T-helper 17 cell (primary cell): Measurements from ENCODE around the gene ZNF628. TPM values are rescaled to one million over a fixed set of nuclear protein-coding genes. Genes with fewer than 3 reads are reported as not detected.
A peak's percentile ranks its signal among the peaks of the same experiment; 100 is the strongest.
"Not testable (repeated sequence)": the region's sequence is repeated elsewhere in the genome, so short reads cannot be mapped to it uniquely, and the experiment has no call there.

Source experiments
- ATAC-seq: fragments of 150-1000 bp; cut with Tn5 transposase; 2 replicates; pipeline ENCODE4 v1.10.0; 2021; ENCODE audit warnings: mild to moderate bottlenecking, moderate library complexity
- DNase-seq, 3 donors: peaks; one replicate each; pipeline versions ENCODE4 v3.0.0 to v3.0.0-alpha.2; 2020 to 2021
- H3K9me3 ChIP-seq: one replicate; pipeline ENCODE4 v1.7.0; 2013; ENCODE audit warnings: low read length, mild to moderate bottlenecking; ENCODE audit not compliant: control insufficient read depth, poor library complexity, severe bottlenecking
- H3K27ac Mint-ChIP-seq: one replicate; pipeline ENCODE4 v1.8.0; 2022; ENCODE audit warnings: mild to moderate bottlenecking, moderate library complexity, mixed read lengths
- H3K27me3 Mint-ChIP-seq: one replicate; pipeline ENCODE4 v1.8.0; 2022; ENCODE audit warnings: mixed read lengths
- H3K36me3 Mint-ChIP-seq: one replicate; pipeline ENCODE4 v1.8.0; 2022; ENCODE audit warnings: low read depth, mixed read lengths
- H3K4me1 Mint-ChIP-seq: one replicate; pipeline ENCODE4 v1.8.0; 2022; ENCODE audit warnings: mild to moderate bottlenecking, mixed read lengths
- H3K4me3 Mint-ChIP-seq: one replicate; pipeline ENCODE4 v1.8.0; 2022; ENCODE audit warnings: mild to moderate bottlenecking, moderate library complexity, mixed read lengths
- total RNA-seq, 4 donors: library from RNA in 2 of 4; stranded (reverse) in 2 of 4; gene quantifications; one replicate each; pipeline ENCODE4 v1.2.3 and lab custom pipeline; 2022 to 2026

Gene ZNF628
- total RNA-seq, 2 donors from 2014 or later, result 19.4 to 25.5 TPM

GRCh38 chr19:55442372-55442961 is 34.0 kb upstream of the ZNF628 start:
- ATAC-seq, result peak; percentile 74
- Mint-ChIP-seq H3K4me3 (peak overlapping the region; percentile 68), H3K4me1 (peaks cover 19% of the 10 kb centered on the region), H3K27me3 (peaks cover 58% of the 10 kb centered on the region), H3K27ac (no peak overlapping the region), H3K36me3 (peaks cover 9% of the 10 kb centered on the region)
- no peaks in the 10 kb centered on the region for H3K9me3 ChIP-seq
- no peak for DNase-seq

- no peaks in the 10 kb centered on the region for H3K9me3 ChIP-seq
- Mint-ChIP-seq H3K27me3 (peaks cover 58% of the 10 kb centered on the region), H3K4me1 (peaks cover 19% of the 10 kb centered on the region), H3K27ac (no peak within 1 kb of the TSS), H3K4me3 (peak within 1 kb of the TSS; percentile 68), H3K36me3 (peaks cover 9% of the 10 kb centered on the region)
- ATAC-seq (no peak), DNase-seq (no peak)
These were observed 33.2 kb upstream of the ZNF628 start, which contains the start of gene SHISA7 for GRCh38 chr19:55443045-55443823. Gene SHISA7 (minus strand): TSS chr19:55443300. CDS start chr19:55442863, 437 bp downstream.

GRCh38 chr19:55443824-55444480 is 32.5 kb upstream of the ZNF628 start:
- Mint-ChIP-seq H3K27me3 (peaks cover 50% of the 10 kb centered on the region), H3K4me1 (peaks cover 19% of the 10 kb centered on the region), H3K36me3 (peaks cover 9% of the 10 kb centered on the region), H3K27ac (no peak overlapping the region), H3K4me3 (peak overlapping the region; percentile 68)
- no peaks in the 10 kb centered on the region for H3K9me3 ChIP-seq
- ATAC-seq (no peak), DNase-seq (no peak)

- no peaks in the 10 kb centered on the region for H3K9me3 ChIP-seq
- no peak for DNase-seq
- Mint-ChIP-seq H3K36me3 (peaks cover 8% of the 10 kb centered on the region), H3K4me3 (no peak overlapping the region), H3K27ac (no peak overlapping the region), H3K27me3 (peaks cover 44% of the 10 kb centered on the region), H3K4me1 (peaks cover 19% of the 10 kb centered on the region)
- no peak for ATAC-seq
These were observed 31.8 kb upstream of the ZNF628 start for GRCh38 chr19:55444646-55445045.

- peaks cover 19% of the 10 kb centered on the region for H3K4me1 Mint-ChIP-seq
These were observed 30.4 kb upstream of the ZNF628 start for GRCh38 chr19:55446060-55446459.

GRCh38 chr19:55447421-55448174 is 28.8 kb upstream of the ZNF628 start:
- Mint-ChIP-seq H3K27ac (no peak overlapping the region), H3K27me3 (peaks cover 24% of the 10 kb centered on the region), H3K4me3 (no peak overlapping the region), H3K4me1 (peaks cover 16% of the 10 kb centered on the region), H3K36me3 (peaks cover 4% of the 10 kb centered on the region)
- no peak for DNase-seq
- peak; percentile 30 for ATAC-seq
- H3K9me3 ChIP-seq, result no peaks in the 10 kb centered on the region

More at GRCh38 chr19:55446060-55446459, 30.4 kb upstream of the ZNF628 start:
- DNase-seq (no peak), ATAC-seq (no peak)
- Mint-ChIP-seq H3K27ac (no peak overlapping the region), H3K27me3 (peaks cover 31% of the 10 kb centered on the region), H3K36me3 (peaks cover 8% of the 10 kb centered on the region), H3K4me3 (no peak overlapping the region)
- H3K9me3 ChIP-seq, result no peaks in the 10 kb centered on the region

GRCh38 chr19:55448175-55448490 is 28.3 kb upstream of the ZNF628 start:
- not testable (repeated sequence) for H3K9me3 ChIP-seq, ATAC-seq, DNase-seq, H3K4me3 Mint-ChIP-seq, H3K36me3 Mint-ChIP-seq, H3K27ac Mint-ChIP-seq
- Mint-ChIP-seq H3K27me3 (peaks cover 24% of the 10 kb centered on the region), H3K4me1 (peaks cover 11% of the 10 kb centered on the region)

- no peak overlapping the region for H3K27ac Mint-ChIP-seq
- H3K27me3 Mint-ChIP-seq, result peaks cover 14% of the 10 kb centered on the region
- ATAC-seq (no peak), DNase-seq (no peak)
- H3K36me3 Mint-ChIP-seq, result peaks cover 9% of the 10 kb centered on the region
- H3K9me3 ChIP-seq, result no peaks in the 10 kb centered on the region
- H3K4me3 Mint-ChIP-seq, result no peak overlapping the region
- peaks cover 9% of the 10 kb centered on the region for H3K4me1 Mint-ChIP-seq
These were observed 26.9 kb upstream of the ZNF628 start for GRCh38 chr19:55449469-55449868.

- DNase-seq (no peak), ATAC-seq (peak; percentile 49)
- Mint-ChIP-seq H3K4me3 (peak overlapping the region; percentile 81), H3K36me3 (peaks cover 9% of the 10 kb centered on the region), H3K4me1 (peaks cover 12% of the 10 kb centered on the region), H3K27ac (no peak overlapping the region), H3K27me3 (no peaks in the 10 kb centered on the region)
- no peaks in the 10 kb centered on the region for H3K9me3 ChIP-seq
These were observed 25.1 kb upstream of the ZNF628 start for GRCh38 chr19:55451163-55451964.

GRCh38 chr19:55451965-55452748 is 24.3 kb upstream of the ZNF628 start:
- Mint-ChIP-seq H3K27ac (peak overlapping the region; percentile 11), H3K27me3 (no peaks in the 10 kb centered on the region), H3K4me1 (peaks cover 12% of the 10 kb centered on the region), H3K4me3 (peak overlapping the region; percentile 81), H3K36me3 (peaks cover 9% of the 10 kb centered on the region)
- peak in 1 of 3 donors; percentile 25 for DNase-seq
- ATAC-seq, result peak; percentile 24
- H3K9me3 ChIP-seq, result no peaks in the 10 kb centered on the region

GRCh38 chr19:55452749-55453346 is 23.6 kb upstream of the ZNF628 start:
- Mint-ChIP-seq H3K4me3 (peak overlapping the region; percentile 81), H3K27me3 (no peaks in the 10 kb centered on the region), H3K27ac (peak overlapping the region; percentile 11), H3K36me3 (peaks cover 9% of the 10 kb centered on the region), H3K4me1 (peaks cover 12% of the 10 kb centered on the region)
- H3K9me3 ChIP-seq, result no peaks in the 10 kb centered on the region
- ATAC-seq, result peak; percentile 65
- peak in 1 of 3 donors; percentile 31 for DNase-seq
